BJ (cell line): ENCODE measurements around the gene SPOP. TPM values are rescaled to one million over a fixed set of nuclear protein-coding genes. Genes with fewer than 3 reads are reported as not detected.
"Not testable (repeated sequence)": the region's sequence is repeated elsewhere in the genome, so short reads cannot be mapped to it uniquely, and the experiment has no call there.

Experiments used
- CTCF ChIA-PET: fragments of 350-600 bp; formaldehyde crosslinking; extraction: SDS; loops from one replicate; lab custom pipeline; 2021; ENCODE audit warnings: antibody characterized with exemption, inconsistent platforms; lab: Yijun Ruan, JAX
- POLR2A ChIA-PET: fragments of 300-600 bp; sonication (Branson Sonifier 250); formaldehyde crosslinking; extraction: SDS; loops from one replicate; lab custom pipeline; 2021; ENCODE audit warnings: antibody characterized with exemption; lab: Charles Lee
- DNase-seq: peaks from one replicate; pipeline ENCODE4 v3.0.0-alpha.2; 2011; ENCODE audit warnings: low read depth
- H3K27me3 ChIP-seq: 2 replicates; pipeline ENCODE4 v1.6.0; 2011; ENCODE audit warnings: low read length; ENCODE audit not compliant: control insufficient read depth, insufficient read depth
- H3K36me3 ChIP-seq: 2 replicates; pipeline ENCODE4 v1.5.1; 2011; ENCODE audit warnings: low read length; ENCODE audit not compliant: control insufficient read depth, insufficient read depth
- H3K4me3 ChIP-seq: 2 replicates; pipeline ENCODE4 v1.5.1; 2011; ENCODE audit warnings: low read depth, mild to moderate bottlenecking, control low read depth, low read length
- CTCF ChIP-seq: IDR thresholded peaks from 2 replicates; pipeline ENCODE4 v1.5.1; 2011; ENCODE audit warnings: low read depth, mild to moderate bottlenecking, control low read depth, inconsistent platforms, low read length, moderate library complexity; ENCODE audit not compliant: insufficient read depth
- polyA plus RNA-seq: library from polyadenylated mRNA; depleted of rRNA; stranded (reverse); fragments of >200 nt; gene quantifications from 2 replicates; pipeline ENCODE4 v1.2.3, GENCODE V29; 2011

The SPOP gene
- polyA plus RNA-seq, 1 experiment = 136 TPM

- CTCF ChIA-PET = interaction anchor here (1.5 kb wide), 1 partner anchor 92 kb away, joined by 4 read pairs; no protein-coding TSS in a partner anchor
- H3K36me3 ChIP-seq = peaks cover 5% of the 10 kb centered on the region
- no peak for DNase-seq
These were observed 18.1 kb downstream of the SPOP start for GRCh38 chr17:49659661-49660382.

GRCh38 chr17:49656247-49656646, 21.6 kb downstream of the SPOP start:
- H3K27me3 ChIP-seq = no peaks in the 10 kb centered on the region
- H3K36me3 ChIP-seq = peaks cover 3% of the 10 kb centered on the region
- no peak overlapping the region for H3K4me3 ChIP-seq
- CTCF ChIA-PET = no interaction called here
- DNase-seq = no peak
- POLR2A ChIA-PET = no interaction called here
- TF ChIP-seq CTCF = no peak

More at GRCh38 chr17:49659661-49660382, 18.1 kb downstream of the SPOP start:
- no peak overlapping the region for H3K4me3 ChIP-seq
- POLR2A ChIA-PET = no interaction called here
- TF ChIP-seq CTCF = no peak
- H3K27me3 ChIP-seq = no peaks in the 10 kb centered on the region

GRCh38 chr17:49647256-49647585, 30.7 kb downstream of the SPOP start:
- TF ChIP-seq CTCF = no peak
- CTCF ChIA-PET = interaction anchor here (0.6 to 2.0 kb wide), 3 partner anchors 48 to 77 kb away, joined by 3 to 12 read pairs (median 3); no protein-coding TSS in a partner anchor

GRCh38 chr17:49646391-49647255, 31.3 kb downstream of the SPOP start:
- peak; percentile 59 for DNase-seq
- H3K4me3 ChIP-seq = no peak overlapping the region
- CTCF ChIA-PET = interaction anchor here (0.6 to 2.0 kb wide), 4 partner anchors 13 to 77 kb away, joined by 3 to 12 read pairs (median 3); no protein-coding TSS in a partner anchor
- POLR2A ChIA-PET = interaction anchor here (0.6 to 0.7 kb wide), 5 partner anchors 17 to 921 kb away, joined by 5 to 11 read pairs (median 7); no protein-coding TSS in a partner anchor
- no peaks in the 10 kb centered on the region for H3K36me3 ChIP-seq
- H3K27me3 ChIP-seq = no peaks in the 10 kb centered on the region
- TF ChIP-seq CTCF = no peak

More at GRCh38 chr17:49647256-49647585, 30.7 kb downstream of the SPOP start:
- Histone ChIP-seq H3K36me3 (no peaks in the 10 kb centered on the region), H3K4me3 (no peak overlapping the region), H3K27me3 (no peaks in the 10 kb centered on the region)
- DNase-seq = no peak
- POLR2A ChIA-PET = interaction anchor here (0.6 to 0.7 kb wide), 3 partner anchors 17 to 75 kb away, joined by 7 to 11 read pairs (median 10); no protein-coding TSS in a partner anchor

- H3K36me3 ChIP-seq, DNase-seq, H3K4me3 ChIP-seq, H3K27me3 ChIP-seq, POLR2A ChIA-PET: not testable (repeated sequence)
- CTCF ChIA-PET = interaction anchor here (0.7 to 2.0 kb wide), 3 partner anchors 13 to 76 kb away, joined by 3 to 12 read pairs (median 3); no protein-coding TSS in a partner anchor
These were observed 31.9 kb downstream of the SPOP start for GRCh38 chr17:49646056-49646390.
